GM23338 (cell line): Measurements from ENCODE around the gene SGSM1.

Experiments
- CREB1 ChIP-seq: fragments of 250-450 bp; sonication (Bioruptor Pico); IDR thresholded peaks from 2 replicates; pipeline ENCODE4 v1.5.0; 2020; ENCODE audit warnings: low read depth, mild to moderate bottlenecking, moderate library complexity
- EZH2 ChIP-seq: fragments of 200-600 bp; sonication (generic); IDR thresholded peaks from one replicate; pipeline ENCODE4 v1.8.0; 2017; ENCODE audit warnings: antibody characterized with exemption, mild to moderate bottlenecking, low read depth; ENCODE audit not compliant: unreplicated experiment
- EZH2phosphoT487 ChIP-seq: fragments of 200-600 bp; sonication (generic); IDR thresholded peaks from one replicate; pipeline ENCODE4 v1.8.1; 2018; ENCODE audit warnings: antibody characterized with exemption; ENCODE audit not compliant: unreplicated experiment
- JUNB ChIP-seq: IDR thresholded peaks from one replicate; pipeline ENCODE4 v1.6.1; 2016; ENCODE audit warnings: antibody characterized with exemption; ENCODE audit not compliant: unreplicated experiment
- NANOG ChIP-seq: IDR thresholded peaks from 2 replicates; pipeline ENCODE4 v1.6.1; 2016; ENCODE audit warnings: antibody characterized with exemption, borderline replicate concordance
- POLR2AphosphoS5 ChIP-seq: IDR thresholded peaks from 2 replicates; pipeline ENCODE4 v1.6.1; 2016; ENCODE audit warnings: antibody characterized with exemption, low read depth
- ZNF114 ChIP-seq: fragments of 250-450 bp; sonication (Bioruptor Pico); IDR thresholded peaks from 2 replicates; pipeline ENCODE4 v1.5.0; 2020; ENCODE audit warnings: mild to moderate bottlenecking, moderate library complexity
- TF ChIP-seq, protein P1 (sequence below): IDR thresholded peaks from one replicate; pipeline ENCODE4 v1.6.1; 2018; ENCODE audit warnings: antibody characterized with exemption; ENCODE audit not compliant: unreplicated experiment
- TF ChIP-seq, protein P2 (sequence below), 2 experiments: fragments of 200-600 bp in 1 of 2; sonication (generic) in 1 of 2; conservative IDR thresholded peaks; 2 replicates each; pipeline versions ENCODE4 v1.5.1 to v1.6.1; 2016 to 2017; ENCODE audit warnings: antibody characterized with exemption in 2 of 2, low read depth in 2 of 2, mild to moderate bottlenecking in 2 of 2, moderate library complexity in 1 of 2

DNA sequence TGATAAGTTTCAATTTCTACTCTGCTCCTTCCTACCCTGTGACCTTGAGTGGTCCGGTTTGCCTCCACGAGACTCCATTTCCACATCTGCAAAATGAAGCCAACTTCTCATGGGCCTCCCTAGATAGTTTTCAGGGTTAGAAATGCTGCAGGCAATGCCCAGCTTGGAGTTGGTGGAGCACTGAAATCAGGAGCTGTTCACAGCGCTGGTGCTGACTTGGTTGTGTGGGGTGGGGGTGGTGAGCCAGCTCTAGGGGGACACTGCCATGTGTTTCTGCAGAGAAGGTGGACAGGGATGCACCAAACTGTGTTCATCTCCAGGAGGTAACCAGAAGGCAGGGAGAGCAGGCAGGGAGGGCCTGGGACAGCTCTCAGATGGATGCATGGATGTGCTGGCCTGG lies 37.0 kb downstream of the SGSM1 start:
- TF ChIP-seq EZH2: no peak
- TF ChIP-seq CREB1 (CRISPR knock-in tag): no peak
- TF ChIP-seq EZH2phosphoT487: no peak
- TF ChIP-seq POLR2AphosphoS5: no peak
- TF ChIP-seq, protein P1, sequence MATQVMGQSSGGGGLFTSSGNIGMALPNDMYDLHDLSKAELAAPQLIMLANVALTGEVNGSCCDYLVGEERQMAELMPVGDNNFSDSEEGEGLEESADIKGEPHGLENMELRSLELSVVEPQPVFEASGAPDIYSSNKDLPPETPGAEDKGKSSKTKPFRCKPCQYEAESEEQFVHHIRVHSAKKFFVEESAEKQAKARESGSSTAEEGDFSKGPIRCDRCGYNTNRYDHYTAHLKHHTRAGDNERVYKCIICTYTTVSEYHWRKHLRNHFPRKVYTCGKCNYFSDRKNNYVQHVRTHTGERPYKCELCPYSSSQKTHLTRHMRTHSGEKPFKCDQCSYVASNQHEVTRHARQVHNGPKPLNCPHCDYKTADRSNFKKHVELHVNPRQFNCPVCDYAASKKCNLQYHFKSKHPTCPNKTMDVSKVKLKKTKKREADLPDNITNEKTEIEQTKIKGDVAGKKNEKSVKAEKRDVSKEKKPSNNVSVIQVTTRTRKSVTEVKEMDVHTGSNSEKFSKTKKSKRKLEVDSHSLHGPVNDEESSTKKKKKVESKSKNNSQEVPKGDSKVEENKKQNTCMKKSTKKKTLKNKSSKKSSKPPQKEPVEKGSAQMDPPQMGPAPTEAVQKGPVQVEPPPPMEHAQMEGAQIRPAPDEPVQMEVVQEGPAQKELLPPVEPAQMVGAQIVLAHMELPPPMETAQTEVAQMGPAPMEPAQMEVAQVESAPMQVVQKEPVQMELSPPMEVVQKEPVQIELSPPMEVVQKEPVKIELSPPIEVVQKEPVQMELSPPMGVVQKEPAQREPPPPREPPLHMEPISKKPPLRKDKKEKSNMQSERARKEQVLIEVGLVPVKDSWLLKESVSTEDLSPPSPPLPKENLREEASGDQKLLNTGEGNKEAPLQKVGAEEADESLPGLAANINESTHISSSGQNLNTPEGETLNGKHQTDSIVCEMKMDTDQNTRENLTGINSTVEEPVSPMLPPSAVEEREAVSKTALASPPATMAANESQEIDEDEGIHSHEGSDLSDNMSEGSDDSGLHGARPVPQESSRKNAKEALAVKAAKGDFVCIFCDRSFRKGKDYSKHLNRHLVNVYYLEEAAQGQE: peak; percentile 63
- TF ChIP-seq, protein P2, sequence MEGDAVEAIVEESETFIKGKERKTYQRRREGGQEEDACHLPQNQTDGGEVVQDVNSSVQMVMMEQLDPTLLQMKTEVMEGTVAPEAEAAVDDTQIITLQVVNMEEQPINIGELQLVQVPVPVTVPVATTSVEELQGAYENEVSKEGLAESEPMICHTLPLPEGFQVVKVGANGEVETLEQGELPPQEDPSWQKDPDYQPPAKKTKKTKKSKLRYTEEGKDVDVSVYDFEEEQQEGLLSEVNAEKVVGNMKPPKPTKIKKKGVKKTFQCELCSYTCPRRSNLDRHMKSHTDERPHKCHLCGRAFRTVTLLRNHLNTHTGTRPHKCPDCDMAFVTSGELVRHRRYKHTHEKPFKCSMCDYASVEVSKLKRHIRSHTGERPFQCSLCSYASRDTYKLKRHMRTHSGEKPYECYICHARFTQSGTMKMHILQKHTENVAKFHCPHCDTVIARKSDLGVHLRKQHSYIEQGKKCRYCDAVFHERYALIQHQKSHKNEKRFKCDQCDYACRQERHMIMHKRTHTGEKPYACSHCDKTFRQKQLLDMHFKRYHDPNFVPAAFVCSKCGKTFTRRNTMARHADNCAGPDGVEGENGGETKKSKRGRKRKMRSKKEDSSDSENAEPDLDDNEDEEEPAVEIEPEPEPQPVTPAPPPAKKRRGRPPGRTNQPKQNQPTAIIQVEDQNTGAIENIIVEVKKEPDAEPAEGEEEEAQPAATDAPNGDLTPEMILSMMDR (conservative IDR thresholded peaks at IDR 0.05; ENCODE audit: low read depth in 2 of 2): no peak
- TF ChIP-seq NANOG: no peak
- no peak for TF ChIP-seq JUNB
- TF ChIP-seq ZNF114 (CRISPR knock-in tag): no peak
